D721Med (cell line): ENCODE measurements around the gene ZNF664.

ENCODE experiments used
- DNase-seq: peaks from one replicate; pipeline ENCODE4 v3.0.0; 2011; ENCODE audit warnings: low spot score; ENCODE audit not compliant: insufficient read length
- FAIRE-seq: peaks from 2 replicates; lab custom pipeline; 2011; peaks lifted over from hg19 to GRCh38; lab: Jason Lieb, UNC
- CTCF ChIP-seq: IDR thresholded peaks from 2 replicates; pipeline ENCODE4 v1.5.1; 2012; ENCODE audit warnings: mild to moderate bottlenecking, control low read depth; ENCODE audit not compliant: insufficient read depth; ENCODE audit errors: missing control alignments

The ZNF664 gene

GRCh38 chr12:123960029-123960735 lies 12.8 kb upstream of the ZNF664 start:
- FAIRE-seq (no peak), DNase-seq (no peak)
- no peak for TF ChIP-seq CTCF

GRCh38 chr12:123960856-123961255 lies 12.2 kb upstream of the ZNF664 start:
- FAIRE-seq: no peak
- DNase-seq: no peak

GRCh38 chr12:123961585-123962345 lies 11.2 kb upstream of the ZNF664 start:
- no peak for TF ChIP-seq CTCF
- FAIRE-seq (no peak), DNase-seq (no peak)

More at GRCh38 chr12:123960856-123961255, 12.2 kb upstream of the ZNF664 start:
- no peak for TF ChIP-seq CTCF

GRCh38 chr12:123962513-123962912 lies 10.5 kb upstream of the ZNF664 start:
- no peak for FAIRE-seq
- no peak for TF ChIP-seq CTCF
- DNase-seq: no peak

- FAIRE-seq: no peak
- DNase-seq: no peak
- TF ChIP-seq CTCF: no peak
Measured at GRCh38 chr12:123963821-123964220, 9.2 kb upstream of the ZNF664 start.

GRCh38 chr12:123965382-123965781 lies 7.6 kb upstream of the ZNF664 start:
- no peak for DNase-seq
- no peak for FAIRE-seq
- no peak for TF ChIP-seq CTCF

GRCh38 chr12:123966596-123966995 lies 6.4 kb upstream of the ZNF664 start:
- DNase-seq (no peak), FAIRE-seq (no peak)
- no peak for TF ChIP-seq CTCF
